ENCODE measurements around the gene KCNB1.

The KCNB1 gene

DNA sequence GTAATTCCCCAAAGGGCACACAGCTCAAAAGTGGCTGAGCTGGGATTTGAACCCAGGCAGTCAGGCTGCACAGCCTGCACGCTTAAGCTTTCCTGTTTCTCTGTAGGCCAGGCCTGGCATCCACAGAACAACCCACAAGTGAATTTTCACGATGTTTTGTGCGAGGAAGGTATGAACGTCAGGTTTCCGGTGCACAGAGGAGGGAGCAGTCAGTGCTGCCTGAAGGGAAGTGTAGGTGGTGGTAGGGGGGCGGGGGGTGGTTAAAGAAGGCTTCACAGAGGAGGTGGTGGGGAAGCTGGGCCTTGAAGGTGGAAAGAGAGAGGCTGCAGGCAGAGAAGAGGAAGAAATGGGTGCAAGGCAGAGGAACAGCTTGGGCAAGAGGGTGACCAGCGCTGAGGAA is 14.1 kb downstream of the KCNB1 start:
- no peak for DNase-seq

DNA sequence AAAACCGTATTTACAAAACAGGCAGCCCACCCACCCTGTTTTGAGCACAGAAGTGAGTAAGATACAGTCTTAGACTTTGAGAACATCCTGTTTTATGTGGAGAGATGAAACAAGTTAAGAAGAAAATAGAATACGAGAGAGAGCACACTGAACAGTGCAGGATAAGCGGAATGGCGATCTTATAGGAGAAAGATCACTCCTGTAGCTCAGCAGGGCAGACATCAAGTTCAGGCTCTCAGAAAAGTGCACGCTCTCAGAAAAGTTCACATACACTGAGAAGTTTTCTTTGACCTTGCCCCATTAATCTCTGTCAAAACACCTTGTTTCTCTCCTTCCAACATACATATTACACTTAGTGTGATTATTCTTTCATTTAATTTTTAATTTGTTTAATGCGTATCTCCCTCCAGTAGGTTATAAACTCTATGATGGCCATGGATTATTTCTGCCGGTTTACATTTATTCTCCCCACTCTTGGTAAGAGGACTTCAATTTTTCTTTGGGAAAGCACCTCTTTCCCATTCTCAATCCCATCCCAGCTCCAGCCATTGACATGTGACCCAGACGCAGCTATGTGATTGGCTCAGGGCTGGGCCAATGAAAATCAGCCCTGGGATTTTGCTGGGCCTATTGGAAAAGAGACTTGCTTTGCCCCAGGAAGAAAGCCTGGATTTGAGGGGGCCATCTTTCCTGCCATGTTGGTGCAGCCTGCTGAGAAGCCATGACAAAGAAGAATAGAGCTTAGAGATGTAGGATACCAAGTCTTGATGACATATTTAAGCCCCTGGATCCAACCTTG is 16.2 kb downstream of the KCNB1 start:
- no peak for DNase-seq

- no peak for DNase-seq
Measured at GRCh38 chr20:49464556-49464955, 17.9 kb downstream of the KCNB1 start.

DNA sequence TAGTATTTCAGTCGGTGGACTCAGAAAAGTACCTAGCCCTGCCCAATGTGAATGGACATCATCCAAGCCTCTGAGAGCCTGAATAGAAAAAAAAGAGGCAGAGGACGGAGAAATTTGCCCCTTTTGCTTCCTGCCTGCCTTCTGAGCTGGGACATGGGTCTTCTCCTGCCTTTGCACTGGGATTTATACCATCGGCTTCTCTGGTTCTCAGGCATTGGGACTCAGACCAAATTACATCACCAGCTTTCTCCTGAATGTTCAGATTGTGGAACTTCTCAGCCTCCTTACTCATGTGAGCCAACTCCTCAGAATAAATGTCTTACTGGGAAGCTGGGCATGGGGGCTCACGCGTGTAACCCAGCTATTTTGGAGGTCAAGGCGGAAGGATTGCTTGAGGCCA is 19.8 kb downstream of the KCNB1 start:
- no peak for DNase-seq

- no peak for DNase-seq
Measured at GRCh38 chr20:49461894-49462620, 20.4 kb downstream of the KCNB1 start.

DNA sequence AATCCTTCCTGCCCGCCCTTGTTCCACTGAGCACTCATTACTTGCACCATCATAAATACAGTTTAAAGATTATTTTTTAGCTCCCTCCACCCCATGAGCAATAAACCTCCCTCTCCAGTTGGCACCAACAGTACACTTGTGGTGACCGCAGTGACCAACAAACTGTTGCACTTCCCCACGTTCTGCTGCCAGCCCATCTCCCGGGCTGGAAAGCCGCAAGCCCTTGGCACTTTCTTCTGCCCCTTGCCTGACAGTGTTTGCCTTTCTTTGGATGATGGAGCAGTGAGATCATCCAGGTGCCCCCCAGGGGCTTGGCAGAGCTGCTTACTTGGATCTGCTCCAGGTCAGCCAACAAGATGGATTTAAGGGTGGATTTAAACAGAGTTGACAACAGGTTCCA is 21.6 kb downstream of the KCNB1 start:
- no peak for DNase-seq

- DNase-seq, result no peak
Measured at GRCh38 chr20:49460131-49460530, 22.3 kb downstream of the KCNB1 start.

DNA sequence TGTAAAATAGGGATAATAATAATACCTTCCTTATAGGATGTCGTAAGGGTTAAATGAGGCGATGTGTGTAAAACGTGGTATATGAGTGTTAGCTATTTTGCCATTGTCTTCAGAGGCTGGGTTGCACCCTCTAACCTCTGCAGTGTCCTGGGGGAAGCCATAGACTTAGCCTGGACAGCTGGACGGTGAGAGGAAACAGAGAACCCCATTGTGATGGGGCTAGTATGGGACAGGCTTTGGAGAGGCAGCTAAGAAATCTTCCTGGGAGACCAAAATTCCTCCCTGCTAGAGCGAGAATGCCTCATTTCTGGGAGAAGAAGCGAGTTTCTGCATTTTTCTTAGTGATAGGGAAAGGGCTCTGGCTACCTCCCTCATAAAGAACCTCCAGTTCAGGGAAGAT is 22.8 kb downstream of the KCNB1 start:
- no peak for DNase-seq

DNA sequence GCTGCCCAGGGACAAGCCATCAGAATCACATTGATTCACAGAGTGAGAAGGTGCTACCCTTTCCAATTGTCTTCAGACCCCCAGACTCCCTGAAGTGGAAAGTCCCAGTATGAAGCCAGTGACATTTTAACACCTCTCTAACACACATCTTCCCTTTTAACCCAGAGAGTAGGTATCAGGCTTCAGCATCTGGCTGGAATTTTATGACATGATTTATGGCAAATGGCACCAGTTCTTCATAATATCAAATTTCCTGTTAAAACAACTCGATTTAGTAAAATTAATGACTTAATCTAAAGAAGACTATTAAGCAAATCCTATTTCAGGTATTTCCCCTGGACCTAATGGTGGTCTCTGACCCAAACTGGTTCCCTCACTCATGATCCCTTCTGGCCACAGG is 25.0 kb downstream of the KCNB1 start:
- DNase-seq, result no peak

DNA sequence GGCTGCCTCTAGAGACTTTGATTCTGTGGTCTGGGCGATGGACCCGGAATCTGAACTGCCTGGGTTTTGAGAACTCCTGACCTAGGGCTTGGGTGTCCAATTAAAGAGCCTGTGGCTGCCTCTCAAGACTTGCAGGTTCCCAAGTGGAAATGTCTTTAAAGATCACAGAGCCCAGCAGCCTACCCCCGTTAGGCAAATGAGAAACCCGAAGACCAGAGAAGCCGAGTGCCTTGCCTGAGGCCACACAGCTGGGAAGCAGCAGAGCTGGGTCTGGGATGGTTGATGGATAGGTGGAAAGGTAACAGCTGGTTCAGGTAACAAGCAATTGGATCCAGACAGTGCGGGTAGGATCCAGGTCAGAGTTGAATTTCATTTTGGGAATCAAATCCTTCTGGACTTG is 25.8 kb downstream of the KCNB1 start:
- DNase-seq, result no peak

GRCh38 chr20:49455691-49456090 is 26.8 kb downstream of the KCNB1 start:
- no peak for DNase-seq

DNA sequence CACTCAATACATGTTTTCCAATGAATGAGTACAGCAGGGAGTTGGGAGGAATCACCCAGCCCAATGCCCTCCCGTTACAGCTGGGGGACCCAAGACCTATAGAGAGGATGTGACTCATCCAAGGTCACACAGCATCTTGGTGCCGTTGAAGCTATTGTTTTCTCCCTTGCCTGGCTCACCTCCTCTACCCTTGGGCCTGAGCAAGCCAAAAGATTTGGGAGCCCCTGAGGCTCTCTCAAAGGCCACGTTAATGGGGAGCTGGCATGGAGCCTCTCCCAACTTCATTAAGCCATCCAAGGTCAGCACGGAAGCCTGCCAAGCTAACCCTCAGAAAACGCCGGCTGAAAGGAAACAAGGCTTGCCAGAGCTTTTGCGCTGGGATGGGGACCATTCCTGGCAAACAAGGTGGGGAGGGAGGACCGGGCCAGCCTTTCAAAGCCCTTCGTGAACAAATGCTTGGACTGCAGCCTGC is 30.4 kb downstream of the KCNB1 start:
- no peak for DNase-seq

- no peak for DNase-seq
Measured at GRCh38 chr20:49450281-49450721, 32.2 kb downstream of the KCNB1 start.

GRCh38 chr20:49448917-49449316 is 33.6 kb downstream of the KCNB1 start:
- DNase-seq, result no peak

- DNase-seq, result no peak
Measured at GRCh38 chr20:49447946-49448809, 34.3 kb downstream of the KCNB1 start.

GRCh38 chr20:49447364-49447763 is 35.1 kb downstream of the KCNB1 start:
- DNase-seq, result no peak

GRCh38 chr20:49446808-49447207 is 35.7 kb downstream of the KCNB1 start:
- DNase-seq, result peak; percentile 75 to 89 (median 80)

- no peak for DNase-seq
Measured at GRCh38 chr20:49446080-49446479, 36.4 kb downstream of the KCNB1 start.

GRCh38 chr20:49445176-49445575 is 37.3 kb downstream of the KCNB1 start:
- no peak for DNase-seq

DNA sequence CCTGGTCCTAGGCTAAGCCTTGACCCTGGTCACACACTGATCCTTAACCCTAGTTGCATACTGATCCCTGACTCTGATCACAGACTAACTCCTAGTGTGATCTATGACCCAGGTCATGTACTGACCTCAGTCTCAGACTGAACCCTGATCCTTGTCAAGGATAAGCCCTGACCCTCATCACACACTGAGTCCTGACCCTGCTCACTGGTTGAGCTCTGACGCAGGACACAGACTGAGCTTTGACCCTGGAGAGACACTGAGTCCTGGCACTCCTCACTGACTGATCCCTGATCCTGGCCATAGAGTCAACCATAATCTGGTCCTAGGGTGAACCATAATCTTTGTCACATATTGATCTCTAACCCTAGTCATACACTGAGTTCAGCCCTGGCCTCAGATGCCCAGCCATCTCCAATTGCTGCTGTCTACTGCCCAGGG is 37.9 kb downstream of the KCNB1 start:
- DNase-seq, result no peak

GRCh38 chr20:49437057-49437456 is 45.4 kb downstream of the KCNB1 start:
- DNase-seq, result no peak

- no peak for DNase-seq
Measured at GRCh38 chr20:49435639-49436038, 46.8 kb downstream of the KCNB1 start.

DNA sequence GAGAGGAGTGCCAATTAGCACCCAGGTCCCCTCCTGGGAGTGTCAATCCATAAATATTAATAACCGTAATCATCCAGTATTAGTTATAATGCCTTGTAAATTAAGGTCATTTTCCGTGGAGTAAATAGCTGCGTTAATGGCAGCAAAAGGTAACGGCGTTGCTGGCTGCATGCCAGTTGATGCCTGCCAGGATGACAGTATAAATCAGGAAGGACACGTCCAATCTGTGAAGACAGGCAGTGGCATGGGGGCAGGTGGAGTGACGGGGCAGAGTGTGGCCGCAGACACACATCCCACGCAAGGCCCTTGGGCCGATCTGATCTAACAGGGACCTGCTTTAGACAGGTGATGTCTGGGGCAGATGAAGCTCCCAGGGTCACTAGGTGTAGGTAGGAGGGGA is 49.1 kb downstream of the KCNB1 start:
- no peak for DNase-seq

Data from suppressor macrophage (primary cell).